Stimulated activated CD8-positive, alpha-beta memory T cell treated with anti-CD3 and anti-CD28 coated beads, Interleukin-2, amount 100 ng/mL, for 1 hour (primary cell): ENCODE results near the gene IRF2BP1.
"Not testable (repeated sequence)": the region's sequence is repeated elsewhere in the genome, so short reads cannot be mapped to it uniquely, and the experiment has no call there.

Experiments used
- DNase-seq, 2 donors: peaks; one replicate each; pipeline ENCODE4 v3.0.0-alpha.2; 2020; ENCODE audit warnings: low read depth in 2 of 2

The IRF2BP1 gene

DNA sequence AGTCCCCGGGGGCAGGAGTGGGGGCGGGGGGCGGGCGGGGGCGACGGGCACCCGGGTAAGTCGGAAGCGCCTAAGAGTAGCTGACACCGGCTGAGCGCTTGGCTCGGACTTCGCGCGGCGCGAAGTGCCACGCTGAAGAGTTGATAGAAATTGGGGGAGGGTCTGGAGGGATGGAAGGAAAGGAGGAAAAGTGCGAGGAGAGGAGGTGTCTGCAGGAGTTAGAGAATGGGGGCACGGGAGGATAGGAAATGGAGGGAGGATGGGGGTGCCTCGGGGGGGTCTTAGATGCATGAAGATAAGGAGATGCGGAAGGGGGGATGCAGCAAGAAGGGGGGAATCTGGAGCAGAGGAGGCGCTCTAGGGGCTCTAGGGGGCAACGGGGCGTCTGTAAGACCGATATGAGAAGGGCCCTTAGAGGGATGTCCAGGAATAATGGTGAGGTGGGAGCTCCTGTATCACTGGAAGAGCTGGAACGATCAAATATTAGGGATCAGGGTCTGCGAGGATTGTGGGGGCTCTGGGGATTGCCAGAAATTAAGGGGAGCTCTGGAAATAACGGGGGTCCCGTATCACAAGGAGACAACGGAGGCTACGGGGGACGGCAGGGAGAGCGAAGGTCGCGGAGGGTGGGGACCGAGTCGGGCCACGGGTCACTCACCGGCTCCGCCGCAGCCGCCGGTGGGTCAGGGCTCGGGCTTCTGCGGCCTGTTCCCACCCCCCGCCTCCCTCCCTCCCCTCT, 16.1 kb upstream of the IRF2BP1 start, which contains the start of gene MYPOP:
MYPOP (minus strand) TSS at position 702 of the 739 bp plus-strand sequence. CDS start 840 bp downstream, outside the sequence.
- DNase-seq: no peak

DNA sequence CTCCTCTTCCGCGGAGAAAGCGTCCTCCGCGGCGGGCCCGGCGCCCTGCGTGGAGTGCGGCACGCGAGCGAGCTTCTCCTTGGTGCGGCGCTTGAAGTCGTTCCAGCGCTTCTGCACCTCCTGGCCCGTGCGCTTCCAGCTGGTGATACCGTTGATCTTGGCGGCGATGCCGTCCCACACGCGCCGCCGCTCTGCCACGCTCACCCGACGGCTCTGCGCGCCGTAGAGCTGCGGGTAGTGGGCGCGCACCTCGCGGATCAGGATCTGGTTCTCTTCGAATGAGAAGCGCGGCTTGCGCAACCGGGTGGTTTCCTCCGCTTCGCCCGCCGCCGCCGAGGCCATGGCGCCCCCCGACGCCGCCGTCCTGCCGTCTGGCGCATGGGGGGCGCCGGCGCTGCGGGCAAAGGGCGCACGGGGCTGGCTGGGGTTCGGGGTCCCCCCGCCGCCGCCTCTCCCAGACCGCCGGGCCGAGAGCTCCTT, 15.5 kb upstream of the IRF2BP1 start:
- no peak for DNase-seq

DNA sequence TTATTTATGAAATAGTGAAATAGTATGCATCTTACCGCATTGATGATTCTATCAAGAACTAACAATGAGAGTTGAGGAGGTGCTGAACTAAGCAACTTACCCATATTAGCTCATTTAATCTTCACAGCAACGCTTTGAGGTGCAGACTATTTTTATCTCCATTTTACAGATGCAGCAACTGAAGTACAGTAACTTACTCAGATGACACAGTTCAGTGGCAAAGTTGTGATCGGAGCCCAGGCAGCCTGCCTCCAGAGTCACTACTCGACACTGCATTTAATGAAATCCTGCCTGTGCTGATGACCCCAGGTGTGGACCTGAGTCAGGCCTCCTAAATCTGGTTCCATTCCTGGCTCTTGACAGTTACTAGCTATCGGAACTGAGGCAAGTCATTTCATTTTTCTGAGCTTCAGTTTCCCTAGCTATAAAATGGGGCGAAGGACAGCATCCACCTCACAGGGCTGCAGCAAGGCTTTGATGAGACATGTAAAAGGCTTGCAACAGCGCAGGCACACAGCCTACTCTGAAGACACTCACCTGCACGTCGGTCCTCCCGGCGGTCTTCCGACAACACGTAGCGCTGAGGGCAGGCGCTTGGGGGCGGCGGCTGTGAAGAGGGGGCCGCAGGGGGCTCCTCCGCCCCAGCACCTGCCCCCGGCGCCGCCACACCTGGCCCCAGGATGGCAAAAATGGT, 14.9 kb upstream of the IRF2BP1 start:
- no peak for DNase-seq

GRCh38 chr19:45899919-45900589, 14.1 kb upstream of the IRF2BP1 start:
- no peak for DNase-seq

GRCh38 chr19:45899253-45899652, 13.3 kb upstream of the IRF2BP1 start:
- no peak for DNase-seq

- no peak for DNase-seq
Measured at GRCh38 chr19:45897261-45897812, 11.4 kb upstream of the IRF2BP1 start.

DNA sequence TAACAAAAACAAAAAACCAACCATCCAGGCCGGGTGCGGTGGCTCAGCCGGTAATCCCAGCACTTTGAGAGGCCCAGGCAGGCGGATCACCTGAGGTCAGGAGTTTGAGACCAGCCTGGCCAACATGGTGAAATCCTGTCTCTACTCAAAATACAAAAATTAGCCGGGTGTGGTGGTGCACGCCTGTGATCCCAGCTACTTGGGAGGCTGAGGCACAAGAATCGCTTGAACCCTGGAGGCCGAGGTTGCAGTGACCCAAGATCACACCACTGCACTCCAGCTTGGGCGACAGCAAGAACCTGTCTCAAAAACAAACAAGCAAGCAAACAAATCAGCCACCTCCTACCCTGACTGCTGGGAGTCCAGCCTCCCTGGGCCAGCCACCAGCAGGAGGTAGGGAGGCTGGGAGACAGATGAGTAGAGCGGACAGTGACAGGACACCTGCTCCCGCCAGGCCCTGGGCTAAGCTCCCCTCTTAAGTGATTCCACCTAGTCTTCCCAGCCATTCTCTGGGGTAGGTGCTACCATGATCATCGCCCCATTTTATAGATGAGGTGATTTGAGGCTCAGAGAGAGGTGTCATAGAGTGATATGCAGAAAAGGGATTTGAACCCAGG, 10.2 kb upstream of the IRF2BP1 start:
- DNase-seq: not testable (repeated sequence)

DNA sequence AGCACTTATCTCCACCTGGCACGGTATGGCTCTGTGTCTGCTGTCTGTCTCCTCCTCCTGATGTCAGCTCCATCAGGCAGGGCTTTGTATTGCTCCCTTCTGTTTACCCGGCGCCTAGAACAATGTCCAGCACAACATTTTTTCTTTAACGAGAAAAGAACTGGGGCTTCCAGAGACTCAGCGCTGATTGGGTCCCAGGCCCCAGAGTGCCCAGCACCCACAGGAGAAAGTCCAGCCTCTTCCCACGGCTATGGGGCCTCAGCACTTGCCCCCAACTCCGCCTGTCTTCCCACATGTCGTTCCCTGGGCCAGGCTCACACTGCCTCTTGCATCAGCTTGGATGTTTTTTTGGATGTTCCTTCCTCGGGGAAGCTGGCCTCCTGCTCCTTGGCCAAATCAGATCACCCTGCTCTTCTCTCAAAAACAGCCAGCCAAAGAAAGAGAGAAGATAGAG, 9.6 kb upstream of the IRF2BP1 start:
- DNase-seq: no peak

GRCh38 chr19:45890877-45891276, 4.9 kb upstream of the IRF2BP1 start:
- DNase-seq: no peak

DNA sequence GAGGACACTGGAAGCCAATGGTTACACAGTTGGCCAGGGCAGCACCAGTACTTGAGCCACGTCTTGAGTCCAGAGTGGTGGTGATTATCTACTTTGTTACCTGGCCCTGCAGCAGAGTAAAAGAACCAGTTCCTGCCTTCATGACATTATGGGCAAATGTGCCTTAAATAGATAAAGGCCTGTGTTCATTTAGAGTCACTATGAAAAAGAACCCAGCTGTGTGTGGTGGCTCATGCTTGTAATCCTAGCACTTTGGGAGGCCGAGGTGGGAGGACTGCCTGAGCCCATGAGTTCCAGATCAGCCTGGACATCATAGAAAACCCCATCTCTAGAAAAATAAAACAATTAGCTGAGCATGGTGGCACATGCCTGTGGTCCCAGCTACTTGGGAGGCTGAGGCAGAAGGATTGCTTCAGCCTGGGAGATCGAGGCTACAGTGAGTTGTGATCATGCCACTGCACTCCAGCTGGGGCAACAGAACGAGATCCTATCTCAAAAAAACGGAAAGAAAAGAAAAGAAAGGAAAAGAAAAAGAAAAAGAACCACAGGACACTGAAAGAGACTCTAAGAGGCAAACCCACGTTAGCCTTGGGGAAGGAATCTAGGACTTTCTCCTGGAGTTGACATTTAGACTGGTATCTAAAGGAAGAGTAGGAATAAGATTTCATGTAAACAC, 3.4 kb upstream of the IRF2BP1 start:
- DNase-seq: no peak

DNA sequence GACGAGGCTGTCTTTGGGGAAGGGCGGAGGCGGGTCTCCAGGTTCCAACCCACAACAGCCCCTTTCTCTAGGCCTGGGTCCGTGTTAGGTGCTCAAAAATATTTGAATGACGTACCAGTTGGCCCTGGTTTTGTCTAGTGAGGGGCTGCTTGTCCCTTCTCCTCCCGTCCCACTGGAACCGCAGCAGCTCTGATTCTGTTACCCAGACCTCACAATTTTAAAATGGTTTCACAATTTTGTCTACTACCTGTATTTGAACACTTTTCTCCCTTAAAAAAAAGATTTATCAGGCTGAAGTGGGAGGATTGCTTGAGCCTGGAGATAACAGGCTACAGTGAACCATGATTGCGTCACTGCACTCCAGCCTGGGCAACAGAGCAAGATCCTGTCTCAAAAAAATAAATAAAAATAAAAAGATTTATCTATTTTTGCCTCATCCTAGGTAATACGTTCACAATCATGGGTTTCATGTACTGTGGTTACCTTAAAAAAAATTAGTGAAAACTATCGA, 1.3 kb upstream of the IRF2BP1 start:
- DNase-seq: no peak

GRCh38 chr19:45886427-45887199, 672 bp upstream of the IRF2BP1 start:
- peak; percentile 73 to 79 for DNase-seq

GRCh38 chr19:45884682-45885555, 1.0 kb downstream of the IRF2BP1 start:
- no peak for DNase-seq

- DNase-seq: no peak
Measured at GRCh38 chr19:45883881-45884681, 1.9 kb downstream of the IRF2BP1 start.

DNA sequence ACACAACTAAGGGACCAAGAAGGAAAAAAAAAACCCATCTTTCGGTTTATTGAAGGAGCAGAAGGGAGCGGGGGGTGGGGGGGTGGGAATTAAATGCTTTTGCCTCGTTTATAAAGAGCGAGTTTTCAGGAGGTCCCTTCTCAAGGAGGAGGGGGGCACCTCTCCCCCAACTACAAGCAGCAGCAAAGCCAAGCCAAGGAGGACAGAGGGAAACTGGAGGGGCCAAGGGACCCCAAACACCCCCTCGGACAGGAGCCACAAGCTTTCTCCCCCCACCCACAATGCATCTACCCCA, 2.4 kb downstream of the IRF2BP1 start:
- DNase-seq: no peak

GRCh38 chr19:45882652-45883585, 3.0 kb downstream of the IRF2BP1 start:
- peak; percentile 62 to 69 for DNase-seq

- no peak for DNase-seq
Measured at GRCh38 chr19:45881909-45882528, 3.9 kb downstream of the IRF2BP1 start.
